Measurements from ENCODE around the gene CEP85.
"Not testable (repeated sequence)": the region's sequence is repeated elsewhere in the genome, so short reads cannot be mapped to it uniquely, and the experiment has no call there.

The CEP85 gene

GRCh38 chr1:26290122-26290881, 56.3 kb downstream of the CEP85 start:
- DNase-seq (ENCODE audit: low spot score): no peak

- DNase-seq (ENCODE audit: low spot score): no peak
Observed at GRCh38 chr1:26290882-26291261, 56.9 kb downstream of the CEP85 start.

GRCh38 chr1:26291433-26291832, 57.4 kb downstream of the CEP85 start:
- DNase-seq (ENCODE audit: low spot score): no peak

GRCh38 chr1:26291939-26292338, 57.9 kb downstream of the CEP85 start:
- no peak for DNase-seq (ENCODE audit: low spot score)

- not testable (repeated sequence) for DNase-seq (ENCODE audit: low spot score)
Observed at GRCh38 chr1:26292735-26293134, 58.7 kb downstream of the CEP85 start.

GRCh38 chr1:26293911-26294463, 60.0 kb downstream of the CEP85 start:
- DNase-seq (ENCODE audit: low spot score): no peak

- DNase-seq (ENCODE audit: low spot score): no peak
Observed at GRCh38 chr1:26295194-26296138, 61.5 kb downstream of the CEP85 start.

- DNase-seq (ENCODE audit: low spot score): no peak
Observed at GRCh38 chr1:26296340-26297056, 62.5 kb downstream of the CEP85 start.

- no peak for DNase-seq (ENCODE audit: low spot score)
Observed at GRCh38 chr1:26297057-26297790, 63.2 kb downstream of the CEP85 start.

GRCh38 chr1:26297791-26298124, 63.8 kb downstream of the CEP85 start:
- DNase-seq (ENCODE audit: low spot score): no peak

- no peak for DNase-seq (ENCODE audit: low spot score)
Observed at GRCh38 chr1:26300578-26301275, 66.7 kb downstream of the CEP85 start.

- peak; percentile 69 for DNase-seq (ENCODE audit: low spot score)
Observed at GRCh38 chr1:26302733-26303405, 68.9 kb downstream of the CEP85 start.

GRCh38 chr1:26305667-26306289, 71.8 kb downstream of the CEP85 start:
- DNase-seq (ENCODE audit: low spot score): no peak

- peak; percentile 99 for DNase-seq (ENCODE audit: low spot score)
Observed at GRCh38 chr1:26306290-26307229, 72.6 kb downstream of the CEP85 start, which contains the start of gene UBXN11. UBXN11 (minus strand) TSS chr1:26306636; CDS start chr1:26302883, 3,753 bp downstream.

- DNase-seq (ENCODE audit: low spot score): no peak
Observed at GRCh38 chr1:26307363-26307781, 73.4 kb downstream of the CEP85 start.

- DNase-seq (ENCODE audit: low spot score): not testable (repeated sequence)
Observed at GRCh38 chr1:26307966-26308899, 74.2 kb downstream of the CEP85 start.

GRCh38 chr1:26314501-26314900, 80.5 kb downstream of the CEP85 start:
- no peak for DNase-seq (ENCODE audit: low spot score)
